CD4-positive, alpha-beta T cell (primary cell): ENCODE data around the gene MEIS1. TPM values are rescaled to one million over a fixed set of nuclear protein-coding genes. Genes with fewer than 3 reads are reported as not detected.

Experiments used
- ATAC-seq: fragments of 200-7000 bp; cut with Tn5 transposase; one replicate; pipeline ENCODE4 v1.10.0; 2022; ENCODE audit warnings: mild to moderate bottlenecking; ENCODE audit not compliant: poor library complexity
- CTCF ChIA-PET: fragments of 350-600 bp; sonication (Branson Sonifier 250); formaldehyde crosslinking; loops from one replicate; lab custom pipeline; 2021; ENCODE audit warnings: antibody characterized with exemption, inconsistent platforms; lab: Charles Lee
- POLR2A ChIA-PET: fragments of 350-600 bp; sonication (Branson Sonifier 250); formaldehyde crosslinking; loops from one replicate; lab custom pipeline; 2021; ENCODE audit warnings: antibody characterized with exemption, inconsistent platforms; lab: Charles Lee
- DNase-seq, 14 experiments: peaks; one replicate each; pipeline ENCODE4 v3.0.0-alpha.2; 2013 to 2020; ENCODE audit warnings: mixed read lengths in 2 of 14
- H3K27ac ChIP-seq, 2 donors: one replicate each; pipeline versions ENCODE4 v1.5.1 to v1.7.0; 2013; ENCODE audit warnings: low read length in 2 of 2, low read depth in 1 of 2, mild to moderate bottlenecking in 1 of 2
- H3K27me3 ChIP-seq, 2 experiments: 1 replicate in 1 of 2; 2 replicates in 1 of 2; pipeline versions ENCODE4 v1.6.1 to v1.7.0; 2013; ENCODE audit warnings: low read length in 2 of 2, control low read depth in 1 of 2, mild to moderate bottlenecking in 1 of 2, moderate library complexity in 1 of 2; ENCODE audit not compliant: insufficient read depth in 2 of 2, control insufficient read depth in 1 of 2
- H3K36me3 ChIP-seq: one replicate; pipeline ENCODE4 v1.6.1; 2013; ENCODE audit warnings: low read length, control low read depth; ENCODE audit not compliant: insufficient read depth
- H3K4me1 ChIP-seq: one replicate; pipeline ENCODE4 v1.6.1; 2013; ENCODE audit warnings: low read length, control low read depth; ENCODE audit not compliant: insufficient read depth
- H3K4me3 ChIP-seq: one replicate; pipeline ENCODE4 v1.5.1; 2013; ENCODE audit warnings: mild to moderate bottlenecking, low read length, moderate library complexity
- H3K9me3 ChIP-seq, 2 experiments: 1 replicate in 1 of 2; 2 replicates in 1 of 2; pipeline versions ENCODE4 v1.6.1 to v1.7.0; 2013; ENCODE audit warnings: low read length in 2 of 2, mild to moderate bottlenecking in 2 of 2, control low read depth in 1 of 2, moderate library complexity in 1 of 2; ENCODE audit not compliant: control insufficient read depth in 1 of 2, insufficient read depth in 1 of 2
- H3K27ac Mint-ChIP-seq: one replicate; pipeline ENCODE4 v1.8.0; 2020; ENCODE audit warnings: mixed read lengths
- H3K27me3 Mint-ChIP-seq: one replicate; pipeline ENCODE4 v1.8.0; 2021; ENCODE audit warnings: mixed read lengths
- H3K36me3 Mint-ChIP-seq: one replicate; pipeline ENCODE4 v1.8.0; 2021; ENCODE audit warnings: low read depth, mixed read lengths
- H3K4me1 Mint-ChIP-seq: one replicate; pipeline ENCODE4 v1.8.0; 2021; ENCODE audit warnings: low read depth, mixed read lengths
- H3K4me3 Mint-ChIP-seq: one replicate; pipeline ENCODE4 v1.8.0; 2020; ENCODE audit warnings: mild to moderate bottlenecking, mixed read lengths
- H3K9me3 Mint-ChIP-seq: one replicate; pipeline ENCODE4 v1.8.0; 2020; ENCODE audit warnings: mixed read lengths
- CTCF ChIP-seq: fragments of 200-600 bp; IDR thresholded peaks from one replicate; pipeline ENCODE4 v1.8.0; 2022; ENCODE audit warnings: antibody characterized with exemption, mild to moderate bottlenecking
- intact Hi-C, 2 experiments: fragments of 100-400 bp; cut with DNase I in 1 of 2; cut with micrococcal nuclease in 1 of 2; formaldehyde crosslinking; loops; one replicate each; pipeline versions ENCODE4 v1.15.1 to v1.9.0; 2023 to 2025; cut with DNase I, micrococcal nuclease
- total RNA-seq, 174 experiments: library from RNA in 2 of 174; stranded (reverse) in 2 of 174; gene quantifications; one replicate each; pipeline ENCODE4 v1.2.3 and lab custom pipeline; 2021 to 2026

MEIS1 gene
- total RNA-seq, 2 experiments from 2014 or later = not detected

GRCh38 chr2:66523990-66524389, 89.1 kb downstream of the MEIS1 start:
- POLR2A ChIA-PET = no interaction called here
- no peaks in the 10 kb centered on the region for H3K36me3 Mint-ChIP-seq
- CTCF ChIA-PET = no interaction called here
- TF ChIP-seq CTCF = no peak
- H3K4me1 Mint-ChIP-seq = no peaks in the 10 kb centered on the region
- Histone ChIP-seq H3K4me3 (no peak overlapping the region), H3K27me3 (no peaks in the 10 kb centered on the region), H3K27ac (no peak overlapping the region), H3K9me3 (peaks cover 0 to 3% of the 10 kb centered on the region in 2 experiments), H3K36me3 (no peaks in the 10 kb centered on the region), H3K4me1 (no peaks in the 10 kb centered on the region)
- ATAC-seq (no peak), DNase-seq (no peak)
- no peak overlapping the region for H3K4me3 Mint-ChIP-seq
- no peak overlapping the region for H3K27ac Mint-ChIP-seq
- H3K9me3 Mint-ChIP-seq = no peaks in the 10 kb centered on the region
- intact Hi-C loops = no loop called here
- H3K27me3 Mint-ChIP-seq = peaks cover 5% of the 10 kb centered on the region

GRCh38 chr2:66525606-66526005, 90.7 kb downstream of the MEIS1 start:
- Mint-ChIP-seq H3K4me1 (no peaks in the 10 kb centered on the region), H3K27ac (no peak overlapping the region), H3K27me3 (no peaks in the 10 kb centered on the region), H3K9me3 (no peaks in the 10 kb centered on the region), H3K36me3 (no peaks in the 10 kb centered on the region), H3K4me3 (no peak overlapping the region)
- Histone ChIP-seq H3K27ac (no peak overlapping the region), H3K9me3 (peaks cover 0 to 3% of the 10 kb centered on the region in 2 experiments), H3K36me3 (no peaks in the 10 kb centered on the region), H3K27me3 (no peaks in the 10 kb centered on the region), H3K4me3 (no peak overlapping the region), H3K4me1 (no peaks in the 10 kb centered on the region)
- ChIA-PET POLR2A (no interaction called here), CTCF (no interaction called here)
- intact Hi-C loops = no loop called here
- ATAC-seq = no peak
- TF ChIP-seq CTCF = no peak
- DNase-seq = no peak

GRCh38 chr2:66526180-66526579, 91.3 kb downstream of the MEIS1 start:
- peaks cover 0 to 3% of the 10 kb centered on the region in 2 experiments for H3K9me3 ChIP-seq
- no peak overlapping the region for H3K27ac ChIP-seq
- H3K4me3 ChIP-seq = no peak overlapping the region
- Mint-ChIP-seq H3K9me3 (no peaks in the 10 kb centered on the region), H3K27ac (no peak overlapping the region), H3K36me3 (no peaks in the 10 kb centered on the region), H3K4me1 (no peaks in the 10 kb centered on the region), H3K4me3 (no peak overlapping the region), H3K27me3 (no peaks in the 10 kb centered on the region)
- no peak for ATAC-seq
- no peaks in the 10 kb centered on the region for H3K27me3 ChIP-seq
- ChIA-PET POLR2A (no interaction called here), CTCF (no interaction called here)
- H3K4me1 ChIP-seq = no peaks in the 10 kb centered on the region
- H3K36me3 ChIP-seq = no peaks in the 10 kb centered on the region
- DNase-seq = no peak
- intact Hi-C loops = no loop called here
- TF ChIP-seq CTCF = no peak
